GM12891 (cell line): Measurements from ENCODE around the gene FAM83E.
"Not testable (repeated sequence)": the region's sequence is repeated elsewhere in the genome, so short reads cannot be mapped to it uniquely, and the experiment has no call there.

Source experiments
- DNase-seq: peaks from one replicate; pipeline ENCODE4 v3.0.0; 2011; ENCODE audit warnings: low spot score; ENCODE audit not compliant: insufficient read length
- FAIRE-seq: peaks from 2 replicates; lab custom pipeline; 2011; peaks lifted over from hg19 to GRCh38; lab: Jason Lieb, UNC
- PAX5 ChIP-seq: IDR thresholded peaks from 2 replicates; pipeline ENCODE4 v1.6.1; 2011; ENCODE audit warnings: low read length, moderate library complexity, mild to moderate bottlenecking; ENCODE audit not compliant: insufficient read depth, severe bottlenecking
- POLR2A ChIP-seq: IDR thresholded peaks from 2 replicates; pipeline ENCODE4 v1.6.1; 2011; ENCODE audit warnings: low read depth, low read length, control low read depth
- POLR2AphosphoS5 ChIP-seq: IDR thresholded peaks from 2 replicates; pipeline ENCODE4 v1.6.1; 2011; ENCODE audit warnings: low read depth, low read length, control low read depth
- POU2F2 ChIP-seq: IDR thresholded peaks from 2 replicates; pipeline ENCODE4 v1.6.1; 2011; ENCODE audit warnings: low read depth, mild to moderate bottlenecking, control low read depth, low read length, moderate library complexity
- SPI1 ChIP-seq: IDR thresholded peaks from 2 replicates; pipeline ENCODE4 v1.6.1; 2011; ENCODE audit warnings: low read depth, low read length, control low read depth
- TAF1 ChIP-seq: IDR thresholded peaks from 2 replicates; pipeline ENCODE4 v1.6.1; 2011; ENCODE audit warnings: low read depth, low read length, control low read depth

Gene FAM83E

DNA sequence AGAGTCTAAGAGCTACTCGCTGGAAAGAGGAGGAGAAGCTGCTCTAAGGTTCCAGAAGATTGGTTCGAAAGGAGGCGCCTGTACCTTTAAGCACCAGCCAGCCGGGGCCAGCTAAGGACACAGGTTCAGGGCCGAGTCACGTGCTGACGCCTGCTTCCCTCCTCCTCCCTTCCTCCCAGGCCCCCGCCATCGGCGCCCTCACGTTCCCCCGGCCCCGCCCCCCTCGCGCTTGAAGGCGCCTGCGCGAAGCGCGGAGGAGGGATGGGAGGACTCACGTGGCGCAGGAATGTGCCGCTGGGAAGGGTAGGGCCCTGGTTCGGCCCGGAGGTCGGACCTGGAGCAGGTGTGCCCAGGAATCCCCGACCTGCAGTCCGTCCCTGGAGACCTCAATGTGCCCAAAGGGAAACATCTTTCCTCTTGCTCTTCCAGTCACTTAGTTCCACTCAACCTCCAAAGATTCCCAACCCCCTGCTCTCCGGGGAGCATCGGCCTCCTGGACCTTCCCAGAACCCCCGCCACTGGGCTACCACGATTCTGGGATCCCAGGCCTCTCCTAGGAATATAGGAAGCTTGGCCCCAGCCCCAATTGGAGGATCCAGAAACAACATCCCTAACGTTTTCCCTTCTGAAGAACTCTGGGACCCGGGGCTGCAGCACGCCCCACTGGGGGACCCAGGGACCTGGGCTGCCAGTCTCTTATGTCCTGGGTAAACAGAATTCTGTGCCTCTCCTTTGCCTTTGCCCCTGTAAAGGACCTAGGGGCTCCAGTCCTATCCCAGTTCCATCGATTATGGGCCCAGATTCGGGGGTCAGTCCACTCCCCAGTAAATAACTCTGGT is 19.8 kb upstream of the FAM83E start:
- peak; percentile 76 for DNase-seq
- peak; percentile 94 for FAIRE-seq
- TF ChIP-seq POU2F2 (no peak), SPI1 (no peak; the same call in 1 of the 2 replicates), POLR2AphosphoS5 (no peak), PAX5 (peak; percentile 44), TAF1 (no peak), POLR2A (no peak)

DNA sequence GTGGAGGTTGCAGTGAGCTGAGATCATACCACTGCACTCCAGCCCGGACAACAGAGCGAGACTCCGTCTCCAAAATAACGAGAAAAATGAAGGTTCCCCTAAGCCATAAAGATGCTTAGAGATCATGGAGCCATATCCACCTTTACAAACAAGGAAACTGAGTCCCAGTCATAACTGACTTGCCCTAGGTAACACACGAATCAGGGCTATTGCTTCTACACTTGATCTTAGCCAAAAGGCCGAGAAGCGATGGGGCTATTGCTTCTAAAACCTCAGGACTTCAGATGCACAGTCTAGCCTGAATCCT is 19.1 kb upstream of the FAM83E start:
- DNase-seq (no peak), FAIRE-seq (no peak)
- TF ChIP-seq POLR2A (no peak), SPI1 (no peak), POLR2AphosphoS5 (no peak; the same call in 1 of the 2 replicates), TAF1 (no peak), PAX5 (no peak), POU2F2 (no peak)

DNA sequence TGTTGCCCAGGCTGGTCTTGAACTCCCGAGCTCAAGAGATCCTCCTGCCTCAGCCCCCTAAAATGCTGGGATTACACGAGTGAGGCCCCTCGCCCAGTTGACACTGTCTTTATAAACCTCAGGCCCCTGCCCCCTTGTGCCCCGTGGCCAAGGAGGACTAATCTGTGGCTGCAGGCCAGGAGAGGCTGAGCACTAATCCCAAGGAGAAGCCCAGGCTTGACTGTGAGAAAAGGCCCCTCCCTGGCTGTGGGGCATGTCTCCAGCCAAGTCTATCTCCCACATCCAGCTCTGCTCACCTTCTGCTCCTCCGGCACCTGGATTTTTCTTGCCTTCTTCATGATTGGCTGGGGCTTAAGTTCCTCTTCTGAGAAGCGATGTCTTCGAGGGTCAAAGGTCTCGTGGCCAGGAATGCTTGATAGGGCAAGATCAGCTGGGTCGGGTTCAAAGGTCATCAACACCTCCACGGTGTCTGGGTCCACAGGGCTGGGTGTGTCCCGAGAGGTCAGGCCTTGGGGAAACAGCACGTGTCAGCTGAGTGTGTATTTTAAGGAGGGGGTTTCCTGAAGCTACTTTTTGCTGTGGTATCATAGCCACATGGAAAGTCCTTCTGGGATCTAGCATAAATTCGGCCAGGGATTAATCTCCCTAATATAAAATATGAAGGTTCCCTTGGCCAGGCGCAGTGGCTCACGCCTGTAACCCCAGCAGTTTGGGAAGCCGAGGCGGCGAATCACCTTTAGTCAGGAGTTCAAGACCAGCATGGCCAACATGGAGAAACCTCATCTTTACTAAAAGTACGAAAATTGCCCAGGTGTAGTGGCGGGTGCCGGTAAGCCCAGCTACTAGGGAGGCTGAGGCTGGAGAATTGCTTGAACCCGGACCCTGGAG is 18.5 kb upstream of the FAM83E start:
- FAIRE-seq = no peak
- TF ChIP-seq POU2F2 = no peak
- TF ChIP-seq POLR2AphosphoS5 = no peak; the same call in 1 of the 2 replicates
- TF ChIP-seq POLR2A = peak; percentile 12; the same call in 1 of the 2 replicates
- no peak for DNase-seq

DNA sequence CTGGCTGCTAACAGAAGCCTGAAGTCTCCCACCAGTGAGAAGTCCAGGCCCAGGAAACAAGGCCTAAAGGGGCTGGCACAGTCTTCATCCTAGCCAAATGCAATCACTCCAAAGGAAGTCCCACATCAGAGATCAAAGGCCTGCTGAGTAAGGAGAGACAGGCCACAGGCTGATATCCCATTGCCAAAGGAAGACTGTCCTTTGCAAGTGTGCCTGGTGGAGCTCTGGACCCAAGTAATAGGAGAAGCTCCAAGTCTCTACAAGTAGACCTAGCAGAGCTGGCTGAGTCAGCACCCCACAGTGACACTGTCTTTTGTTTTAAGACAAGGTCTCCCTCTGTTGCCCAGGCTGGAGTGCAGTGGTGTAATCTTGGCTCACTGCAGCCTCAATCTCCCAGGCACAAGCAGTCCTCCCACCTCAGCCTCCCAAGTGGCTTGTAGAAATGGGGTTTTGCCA is 17.8 kb upstream of the FAM83E start:
- DNase-seq (no peak), FAIRE-seq (no peak)
- TF ChIP-seq POLR2A (no peak), POLR2AphosphoS5 (no peak), SPI1 (no peak), PAX5 (no peak), TAF1 (no peak), POU2F2 (no peak)

DNA sequence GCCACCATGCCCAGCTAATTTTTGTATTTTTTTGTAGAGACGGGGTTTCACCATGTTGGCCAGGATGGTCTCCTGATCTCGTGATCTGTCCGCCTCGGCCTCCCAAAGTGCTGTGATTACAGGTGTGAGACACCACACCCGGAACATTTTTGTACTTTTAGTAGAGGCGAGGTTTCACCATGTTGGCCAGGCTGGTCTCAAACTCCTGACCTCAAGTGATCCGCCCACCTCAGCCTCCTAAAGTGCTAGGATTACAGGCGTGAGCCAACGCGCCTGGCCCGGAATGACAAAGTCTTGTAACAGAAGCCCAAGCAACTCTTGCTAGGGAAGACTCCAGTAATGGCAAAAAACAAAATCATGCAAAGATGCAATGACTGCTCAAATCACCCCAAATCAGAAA is 17.4 kb upstream of the FAM83E start:
- not testable (repeated sequence) for DNase-seq, FAIRE-seq

DNA sequence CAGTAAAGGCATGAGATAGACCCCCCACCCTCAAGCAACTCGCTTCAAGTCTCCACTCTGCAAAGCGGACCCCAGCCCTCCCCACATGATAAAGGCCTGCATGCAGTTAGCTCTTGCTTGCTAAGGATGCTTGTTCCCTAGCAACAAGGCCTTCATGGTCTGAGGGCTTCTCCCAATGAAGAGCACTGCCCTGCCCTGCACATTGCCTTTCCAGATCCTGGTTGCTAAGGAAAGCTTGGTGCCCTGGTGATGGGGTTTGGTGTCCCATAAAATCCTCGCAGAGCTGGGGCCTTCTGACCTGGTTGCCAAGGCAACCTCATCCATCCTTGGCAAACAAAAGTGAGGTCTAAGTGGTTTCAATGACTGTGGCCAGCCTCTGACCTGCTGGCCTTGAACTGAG is 16.3 kb upstream of the FAM83E start:
- FAIRE-seq (no peak), DNase-seq (no peak)
- TF ChIP-seq POU2F2 (no peak), POLR2A (no peak), SPI1 (no peak), TAF1 (no peak), POLR2AphosphoS5 (no peak; the same call in 1 of the 2 replicates), PAX5 (no peak)

DNA sequence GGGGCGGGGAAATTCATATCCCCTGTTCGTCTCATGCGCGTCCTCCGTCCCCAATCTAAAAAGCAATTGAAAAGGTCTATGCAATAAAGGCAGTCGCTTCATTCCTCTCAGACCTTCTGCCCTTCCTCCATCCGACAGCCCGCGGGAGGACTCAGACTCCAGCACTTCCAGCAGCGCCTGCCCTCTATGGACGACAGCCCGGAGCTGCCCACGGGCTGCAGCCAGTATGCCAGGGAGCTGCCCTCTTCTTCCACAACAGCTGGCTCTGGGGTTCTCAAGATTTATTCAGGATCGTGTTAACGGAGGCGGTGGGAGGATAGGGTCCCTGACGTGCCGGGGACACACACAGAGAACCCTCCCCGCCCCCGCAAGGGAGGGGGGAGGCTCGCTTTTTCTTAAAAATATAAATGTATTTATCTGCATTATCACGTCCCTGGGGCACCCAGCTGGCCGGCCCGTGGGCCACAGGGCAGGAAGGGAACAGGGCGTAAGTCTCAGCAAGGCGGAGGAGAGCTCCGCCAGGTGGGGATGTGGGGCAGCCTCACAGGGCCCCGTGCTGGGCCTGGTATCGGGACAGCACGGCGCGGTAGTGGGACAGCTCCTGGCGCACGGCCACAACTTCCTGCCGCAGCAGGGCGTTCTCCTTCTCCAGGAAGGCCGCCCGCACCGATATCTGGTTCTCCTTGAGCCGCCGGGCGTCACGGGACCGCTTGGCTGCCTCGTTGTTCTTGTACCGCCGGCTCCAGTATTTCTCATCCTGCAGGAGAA is 15.6 kb upstream of the FAM83E start:
- no peak for DNase-seq
- no peak for FAIRE-seq
- TF ChIP-seq POLR2AphosphoS5 (no peak), POLR2A (no peak), PAX5 (no peak), POU2F2 (no peak), TAF1 (no peak), SPI1 (no peak)

DNA sequence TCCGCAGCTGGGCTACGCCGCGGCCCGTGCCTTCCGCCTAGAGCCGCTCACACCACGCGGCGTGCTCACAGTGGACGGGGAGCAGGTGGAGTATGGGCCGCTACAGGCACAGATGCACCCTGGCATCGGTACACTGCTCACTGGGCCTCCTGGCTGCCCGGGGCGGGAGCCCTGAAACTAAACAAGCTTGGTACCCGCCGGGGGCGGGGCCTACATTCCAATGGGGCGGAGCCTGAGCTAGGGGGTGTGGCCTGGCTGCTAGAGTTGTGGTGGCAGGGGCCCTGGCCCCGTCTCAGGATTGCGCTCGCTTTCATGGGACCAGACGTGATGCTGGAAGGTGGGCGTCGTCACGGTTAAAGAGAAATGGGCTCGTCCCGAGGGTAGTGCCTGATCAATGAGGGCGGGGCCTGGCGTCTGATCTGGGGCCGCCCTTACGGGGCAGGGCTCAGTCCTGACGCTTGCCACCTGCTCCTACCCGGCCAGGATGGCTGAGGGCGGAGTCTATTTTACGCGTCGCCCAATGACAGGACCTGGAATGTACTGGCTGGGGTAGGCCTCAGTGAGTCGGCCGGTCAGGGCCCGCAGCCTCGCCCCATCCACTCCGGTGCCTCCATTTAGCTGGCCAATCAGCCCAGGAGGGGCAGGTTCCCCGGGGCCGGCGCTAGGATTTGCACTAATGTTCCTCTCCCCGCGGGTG is 14.9 kb upstream of the FAM83E start:
- FAIRE-seq (no peak), DNase-seq (no peak)
- no peak for TF ChIP-seq POU2F2
- TF ChIP-seq POLR2AphosphoS5 = no peak
- no peak for TF ChIP-seq PAX5
- no peak for TF ChIP-seq TAF1
- no peak for TF ChIP-seq SPI1
- TF ChIP-seq POLR2A = no peak

DNA sequence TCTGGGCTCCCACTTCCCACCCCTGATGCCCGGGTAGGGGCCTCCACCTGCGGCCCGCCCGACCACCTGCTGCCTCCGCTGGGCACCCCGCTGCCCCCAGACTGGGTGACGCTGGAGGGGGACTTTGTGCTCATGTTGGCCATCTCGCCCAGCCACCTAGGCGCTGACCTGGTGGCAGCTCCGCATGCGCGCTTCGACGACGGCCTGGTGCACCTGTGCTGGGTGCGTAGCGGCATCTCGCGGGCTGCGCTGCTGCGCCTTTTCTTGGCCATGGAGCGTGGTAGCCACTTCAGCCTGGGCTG is 14.4 kb upstream of the FAM83E start:
- DNase-seq (no peak), FAIRE-seq (no peak)
- TF ChIP-seq POLR2AphosphoS5 (no peak), POU2F2 (no peak), POLR2A (no peak), SPI1 (no peak), TAF1 (no peak), PAX5 (no peak)
